Measurements from ENCODE around the gene PRXL2C. TPM values are rescaled to one million over a fixed set of nuclear protein-coding genes. Genes with fewer than 3 reads are reported as not detected.
A peak's percentile ranks its signal among the peaks of the same experiment; 100 is the strongest.
"Not testable (repeated sequence)": the region's sequence is repeated elsewhere in the genome, so short reads cannot be mapped to it uniquely, and the experiment has no call there.

PRXL2C gene
- total and polyA plus RNA-seq, 10 of the 15 experiments (the other 5 are each of a cell fraction or from before 2014, with no cell fraction given) = 4.0 to 16.0 (median 7.4) TPM

- no peak for TF ChIP-seq POLR2AphosphoS2 (IDR thresholded peaks at IDR 0.05; ENCODE audit: low read depth, low read length)
- TF ChIP-seq ZNF384 (IDR thresholded peaks at IDR 0.05; ENCODE audit: borderline replicate concordance, low read depth, low read length) = no peak
- TF ChIP-seq BACH1 (IDR thresholded peaks at IDR 0.05; ENCODE audit: borderline replicate concordance) = 0 out of 2 replicates have a peak, but pooled peaks have one; percentile 4
- TF ChIP-seq MLLT1 (IDR thresholded peaks at IDR 0.05) = peak; percentile 42; the same call in 1 of the 2 replicates
- TF ChIP-seq TARDBP (IDR thresholded peaks at IDR 0.05; ENCODE audit: borderline replicate concordance) = no peak
- no peak for TF ChIP-seq CBFB (IDR thresholded peaks at IDR 0.05; ENCODE audit: low read depth)
- no peak for TF ChIP-seq DPF2 (IDR thresholded peaks at IDR 0.05)
- TF ChIP-seq RCOR1 (conservative IDR thresholded peaks at IDR 0.05; ENCODE audit: low read depth, low read length) = no peak
- TF ChIP-seq SPI1 (IDR thresholded peaks at IDR 0.05; ENCODE audit: borderline replicate concordance, insufficient read depth, low read depth, low read length) = no peak
- TF ChIP-seq ZZZ3 (IDR thresholded peaks at IDR 0.05; ENCODE audit: control insufficient read depth, insufficient read length, low read depth) = no peak
- peak; percentile 34; the same call in 1 of the 2 replicates for TF ChIP-seq IKZF1 (conservative IDR thresholded peaks at IDR 0.05)
- no peak for TF ChIP-seq CHD2 (IDR thresholded peaks at IDR 0.05; ENCODE audit: borderline replicate concordance, low read depth, low read length)
- no peak for TF ChIP-seq HSF1 (IDR thresholded peaks at IDR 0.05; ENCODE audit: low read depth, low read length)
- TF ChIP-seq HDAC6 (IDR thresholded peaks at IDR 0.05; ENCODE audit: unreplicated experiment) = no peak
- no peak for TF ChIP-seq NR2C2 (IDR thresholded peaks at IDR 0.05; ENCODE audit: borderline replicate concordance, control insufficient read depth, insufficient read length, low read depth)
- no peak for TF ChIP-seq RBBP5 (conservative IDR thresholded peaks at IDR 0.05)
Observed at GRCh38 chr9:96655198-96655851, at the start of gene PRXL2C (continued).

GRCh38 chr9:96700721-96701375, 45.7 kb upstream of the PRXL2C start:
- H3K79me2 ChIP-seq (ENCODE audit: control insufficient read depth, insufficient read depth, low read length); DNase-seq (ENCODE audit: low read depth, low spot score); ATAC-seq; H3K27me3 ChIP-seq (replicated peaks in 1 of 2; ENCODE audit: control insufficient read depth in 2 of 2, insufficient read depth in 2 of 2, low read length in 1 of 2); H3K4me2 ChIP-seq (ENCODE audit: control insufficient read depth, insufficient read depth); H2AFZ ChIP-seq (ENCODE audit: control insufficient read depth, low read depth, low read length); CTCF ChIA-PET; BruUV-seq (replicated peaks); POLR2A ChIA-PET; H3K9ac ChIP-seq (ENCODE audit: control insufficient read depth, insufficient read depth, low read length); in situ Hi-C loops (cut with MboI); H3K27ac ChIP-seq (ENCODE audit: control insufficient read depth, insufficient read depth); H3K4me1 ChIP-seq (ENCODE audit: control insufficient read depth, insufficient read depth, low read length); SMC1A ChIA-PET (ENCODE audit: uncharacterized antibody, unreplicated experiment); H4K20me1 ChIP-seq (ENCODE audit: control insufficient read depth, insufficient read depth); FAIRE-seq; intact Hi-C loops (cut with micrococcal nuclease; ENCODE audit: unreplicated experiment); H3K9me3 ChIP-seq (replicated peaks; ENCODE audit: control insufficient read depth, insufficient read depth, low read length); H3K4me3 ChIP-seq; RAD21 ChIA-PET (ENCODE audit: unreplicated experiment); H3K36me3 ChIP-seq (ENCODE audit: control insufficient read depth in 2 of 2, insufficient read depth in 2 of 2, low read length in 1 of 2): not testable (repeated sequence)
- 70% methylated on average over 18 of the region's 30 CpGs for WGBS (ENCODE audit: insufficient coverage, insufficient replicate concordance, low lambda C conversion rate, missing lambda C conversion rate)
